ENCODE data around the gene RRP9. TPM values are rescaled to one million over a fixed set of nuclear protein-coding genes. Genes with fewer than 3 reads are reported as not detected.

Gene RRP9
- total and polyA plus RNA-seq, 12 donors: 8.5 to 30.2 (median 10.1) TPM

GRCh38 chr3:51983578-51984268 lies 42.0 kb upstream of the RRP9 start:
- Histone ChIP-seq H3K27me3 (no peaks in the 10 kb centered on the region), H3K36me3 (peaks cover 0 to 4% (median 0%) of the 10 kb centered on the region in 9 donors), H3K9me3 (no peaks in the 10 kb centered on the region), H3K27ac (peak overlapping the region; percentile 76 to 98 (median 95)), H3K4me1 (peaks cover 9 to 36% (median 28%) of the 10 kb centered on the region in 9 donors), H3K4me3 (peak overlapping the region; percentile 39 to 80 (median 64))
- peak in 3 of 8 donors; percentile 0 to 3 (median 2) for ATAC-seq
- DNase-seq: no peak
- TF ChIP-seq CTCF (IDR thresholded peaks at IDR 0.05): no peak
- intact Hi-C loops (cut with DNase I): loop anchor here in 2 of 10 donors (2.0 to 5.0 kb wide), 2 partner anchors 41 kb away; partner anchors contain the start of genes PARP3 (in 2 of the 2) and RRP9 (in 1 of the 2)
- WGBS, 2 donors: 72 to 73% methylated on average over 22 of the region's 22 CpGs

- Histone ChIP-seq H3K9me3 (no peaks in the 10 kb centered on the region), H3K36me3 (peaks cover 0 to 6% (median 0%) of the 10 kb centered on the region in 9 donors), H3K4me3 (peak within 1 kb of the TSS; percentile 39 to 80 (median 64)), H3K27ac (peak within 1 kb of the TSS; percentile 76 to 98 (median 95)), H3K27me3 (no peaks in the 10 kb centered on the region), H3K4me1 (peaks cover 9 to 35% (median 28%) of the 10 kb centered on the region in 9 donors)
- TF ChIP-seq CTCF (IDR thresholded peaks at IDR 0.05): peak in 1 of 9 donors; percentile 7
- DNase-seq (peak; percentile 87 to 91), ATAC-seq (peak; percentile 90 to 95 (median 92))
- WGBS, 2 donors: 0% methylated on average over 46 to 68 of the region's 68 CpGs
- intact Hi-C loops (cut with DNase I): loop anchor here in 2 of 10 donors (2.0 to 5.0 kb wide), 2 partner anchors 40 to 41 kb away; partner anchors contain the start of genes PARP3 (in 2 of the 2) and RRP9 (in 1 of the 2)
These were observed 41.3 kb upstream of the RRP9 start, which contains the start of gene ACY1 for GRCh38 chr3:51982838-51983577. Gene ACY1, plus strand, starts transcription at chr3:51983535. Its CDS starts 530 bp downstream, at chr3:51984065.

- DNase-seq: no peak
- no peaks in the 10 kb centered on the region for H3K27me3 ChIP-seq
- 8 to 13% methylated on average over 4 of the region's 4 CpGs for WGBS, 2 donors
- peak; percentile 2 to 34 (median 19) for ATAC-seq
- H3K4me1 ChIP-seq: peaks cover 9 to 35% (median 28%) of the 10 kb centered on the region in 9 donors
- TF ChIP-seq CTCF (IDR thresholded peaks at IDR 0.05): peak in 7 of 9 donors; percentile 39 to 51 (median 44)
- peak overlapping the region; percentile 76 to 98 (median 95) for H3K27ac ChIP-seq
- H3K36me3 ChIP-seq: peaks cover 0 to 6% (median 0%) of the 10 kb centered on the region in 9 donors
- H3K9me3 ChIP-seq: no peaks in the 10 kb centered on the region
- H3K4me3 ChIP-seq: peak overlapping the region; percentile 39 to 80 (median 64)
- intact Hi-C loops (cut with DNase I): loop anchor here in 2 of 10 donors (2.0 to 5.0 kb wide), 2 partner anchors 40 kb away; partner anchors contain the start of genes PARP3 (in 2 of the 2) and RRP9 (in 1 of the 2)
These were observed 40.7 kb upstream of the RRP9 start for GRCh38 chr3:51982352-51982837.

- Histone ChIP-seq H3K4me1 (peaks cover 13 to 46% (median 37%) of the 10 kb centered on the region in 9 donors), H3K27me3 (no peaks in the 10 kb centered on the region), H3K36me3 (peaks cover 0 to 6% (median 0%) of the 10 kb centered on the region in 9 donors), H3K4me3 (no peak overlapping the region), H3K27ac (no peak overlapping the region), H3K9me3 (no peaks in the 10 kb centered on the region)
- 97 to 99% methylated on average over 10 of the region's 10 CpGs for WGBS, 2 donors
- no peak for ATAC-seq
- intact Hi-C loops (cut with DNase I): loop anchor here in 1 of 10 donors (5.0 kb wide), 1 partner anchor 38 kb away; the partner anchor contains the start of genes PARP3 and RRP9
- no peak for DNase-seq
- TF ChIP-seq CTCF (IDR thresholded peaks at IDR 0.05): no peak
These were observed 38.5 kb upstream of the RRP9 start for GRCh38 chr3:51980253-51980652.

Measured in heart right ventricle (tissue), 16 donors.